Umbilical cord (tissue), 2 donors: ENCODE results near the gene VWA8. TPM values are rescaled to one million over a fixed set of nuclear protein-coding genes. Genes with fewer than 3 reads are reported as not detected.
"Not testable (repeated sequence)": the region's sequence is repeated elsewhere in the genome, so short reads cannot be mapped to it uniquely, and the experiment has no call there.

Experiments
- DNase-seq: peaks from one replicate; pipeline ENCODE4 v3.0.0-alpha.2; 2015; ENCODE audit warnings: low spot score
- total RNA-seq: library from RNA; depleted of rRNA; stranded (reverse); fragments of >200 nt; gene quantifications from one replicate; pipeline ENCODE4 v1.2.3, GENCODE V29; 2014; ENCODE audit warnings: low replicate concordance; ENCODE audit not compliant: insufficient read depth

Gene VWA8
- total RNA-seq, 1 donor from 2014 or later = 27.2 TPM

DNA sequence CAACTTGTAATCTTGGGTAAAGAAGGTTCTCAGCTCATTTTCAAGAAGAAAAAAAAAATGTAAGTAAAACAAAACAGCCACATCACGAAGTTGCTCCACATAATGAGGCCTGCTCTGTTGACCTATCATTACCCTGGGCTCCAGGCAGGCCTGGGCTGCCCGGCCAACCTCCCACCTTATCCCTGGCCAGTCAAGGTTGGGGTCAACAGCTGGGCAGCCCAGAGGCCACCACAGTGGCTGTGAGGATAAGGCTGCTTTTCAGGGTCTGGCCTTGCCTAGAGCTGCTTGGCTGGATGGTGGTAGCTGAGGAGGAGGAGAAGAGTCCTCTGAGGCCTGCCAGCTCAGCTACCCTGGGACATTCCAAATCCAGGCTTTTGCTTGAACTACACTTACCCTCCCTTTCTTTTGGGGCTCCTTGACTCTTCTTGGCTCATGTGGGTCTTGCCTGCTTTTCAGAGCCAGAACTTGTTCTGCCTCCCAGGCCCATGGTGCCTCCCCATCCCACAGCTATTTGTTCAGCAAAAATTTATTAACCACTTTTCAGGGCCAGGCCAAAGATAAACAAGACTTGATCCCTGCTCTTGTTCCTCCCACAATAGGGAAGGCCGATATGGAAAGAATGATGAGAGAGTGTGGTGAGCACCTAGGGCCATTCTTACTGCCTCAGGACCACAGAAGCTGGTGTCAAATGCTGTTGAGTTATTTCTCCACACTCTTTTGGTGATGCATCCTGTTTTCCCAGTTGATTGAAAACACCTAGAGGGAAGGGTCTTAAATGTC is 401.9 kb downstream of the VWA8 start:
- no peak for DNase-seq

DNA sequence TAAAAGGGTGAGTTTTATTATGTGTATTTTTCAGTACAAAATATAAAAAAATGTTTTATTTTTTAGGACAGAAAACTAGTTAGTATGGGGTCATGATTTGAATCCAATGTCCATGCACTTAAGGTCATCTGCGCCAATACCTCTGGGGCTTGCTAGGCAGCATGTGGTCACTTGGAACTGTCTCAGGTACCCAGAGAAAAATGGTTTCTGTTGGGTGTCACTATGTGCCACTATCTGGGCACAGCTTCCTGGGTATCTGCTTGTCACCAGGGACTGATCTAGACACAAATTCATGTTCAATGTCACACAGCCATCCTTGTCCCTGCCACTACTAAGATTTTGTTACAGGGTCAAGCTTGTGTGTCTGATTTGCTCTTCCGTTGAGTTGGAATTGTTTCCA is 403.2 kb downstream of the VWA8 start:
- DNase-seq = no peak

DNA sequence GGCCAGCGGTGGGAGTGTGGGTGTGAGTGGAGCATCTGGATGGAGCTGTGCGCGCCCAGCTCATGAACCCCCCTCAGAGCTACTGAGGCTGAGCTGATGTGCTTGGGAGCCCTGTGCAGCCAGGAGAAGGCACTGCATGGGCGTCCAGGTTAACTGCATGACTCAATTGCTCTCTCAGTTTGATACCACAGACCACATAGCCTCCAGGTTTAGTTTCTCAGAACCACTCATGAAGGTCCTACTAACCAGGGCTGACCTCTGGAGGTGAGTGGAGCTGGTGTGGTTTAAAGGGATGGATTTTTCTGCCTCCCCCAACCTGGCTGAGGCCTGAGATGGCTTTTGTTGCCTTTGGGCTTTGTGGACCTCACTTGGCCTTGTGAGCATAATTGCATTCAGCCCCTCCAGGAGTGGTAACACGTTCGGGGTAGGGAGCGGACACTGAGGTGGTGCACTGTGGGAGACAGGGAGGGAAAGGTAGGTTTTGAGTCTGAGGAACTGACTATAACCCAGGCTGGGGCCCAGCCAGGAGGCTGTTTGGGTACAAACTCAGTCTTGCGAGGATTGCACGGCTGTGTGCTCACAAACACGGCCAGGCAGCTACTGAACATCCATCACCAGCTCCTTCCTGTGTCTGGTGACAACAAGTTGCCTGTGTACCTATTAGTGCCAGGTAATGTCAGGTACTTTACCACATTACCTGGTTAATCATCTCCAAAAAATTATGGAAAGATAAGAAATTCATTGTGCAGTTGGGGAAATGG is 406.1 kb downstream of the VWA8 start:
- DNase-seq = no peak

- no peak for DNase-seq
Observed at GRCh38 chr13:41554180-41554579, 406.7 kb downstream of the VWA8 start.

DNA sequence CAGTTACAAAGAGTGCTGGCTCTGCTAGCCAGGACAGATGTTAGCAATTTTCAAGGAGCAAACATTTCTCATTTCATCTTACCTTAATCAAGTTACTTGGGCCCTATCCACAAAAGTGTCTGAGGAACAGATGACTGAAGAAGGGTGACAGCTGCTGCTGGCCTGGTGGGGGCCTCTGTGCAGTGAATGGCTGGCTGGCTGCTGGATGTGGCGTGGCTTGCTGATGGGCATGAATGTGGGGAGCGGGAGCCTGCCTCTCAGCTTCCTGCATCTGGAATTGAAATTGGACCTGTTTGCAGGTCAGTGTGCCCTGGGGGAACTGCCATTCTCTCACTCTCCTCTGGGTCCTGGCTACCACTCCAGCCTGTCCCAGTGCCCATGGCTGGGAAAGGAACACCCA is 408.9 kb downstream of the VWA8 start:
- DNase-seq = no peak

DNA sequence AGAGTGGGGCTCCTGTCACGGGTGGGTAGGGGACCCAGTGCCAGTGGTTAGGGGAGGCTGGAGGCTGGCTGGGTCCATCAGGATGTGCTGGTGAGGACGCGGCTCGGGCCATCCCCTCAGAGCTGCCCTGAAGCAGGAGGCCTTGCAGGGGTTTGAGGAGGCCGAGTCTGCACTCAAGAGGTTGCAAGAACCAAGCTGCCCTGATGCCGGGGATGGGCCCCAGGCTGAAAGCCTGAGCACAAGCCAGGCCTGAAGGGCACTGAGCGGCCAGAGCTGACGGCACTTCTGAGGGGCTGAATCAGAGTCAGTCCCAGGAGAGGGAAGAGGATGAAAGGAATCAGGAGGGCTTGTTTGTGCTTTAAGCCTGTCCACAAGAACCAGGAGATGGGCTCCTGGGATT is 410.6 kb downstream of the VWA8 start:
- DNase-seq = peak; percentile 53

GRCh38 chr13:41549491-41549890 is 411.4 kb downstream of the VWA8 start:
- no peak for DNase-seq

DNA sequence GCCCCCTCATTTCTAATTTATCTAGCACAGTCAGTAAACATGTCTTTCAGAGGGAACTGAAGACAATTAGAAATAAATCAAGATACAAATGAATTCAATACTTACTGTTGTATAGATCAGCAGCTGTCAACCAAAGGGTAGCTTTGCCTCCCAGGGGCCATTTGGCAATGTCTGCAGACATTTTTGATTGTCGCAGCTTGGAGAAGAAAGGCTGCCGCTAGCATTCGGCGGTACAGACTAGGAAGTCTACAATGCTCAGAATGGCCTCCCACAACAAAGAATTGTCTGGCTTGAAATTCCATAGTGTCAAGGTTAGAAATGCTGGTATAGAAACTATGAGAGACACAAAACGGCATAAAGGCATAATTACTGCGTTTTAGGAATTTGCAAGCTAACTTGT is 412.0 kb downstream of the VWA8 start:
- no peak for DNase-seq

- no peak for DNase-seq
Observed at GRCh38 chr13:41548031-41548430, 412.9 kb downstream of the VWA8 start.

GRCh38 chr13:41547251-41548000 is 413.5 kb downstream of the VWA8 start:
- peak; percentile 85 for DNase-seq

- DNase-seq = peak; percentile 19
Observed at GRCh38 chr13:41546372-41547190, 414.3 kb downstream of the VWA8 start.

- DNase-seq = no peak
Observed at GRCh38 chr13:41545432-41545707, 415.5 kb downstream of the VWA8 start.

DNA sequence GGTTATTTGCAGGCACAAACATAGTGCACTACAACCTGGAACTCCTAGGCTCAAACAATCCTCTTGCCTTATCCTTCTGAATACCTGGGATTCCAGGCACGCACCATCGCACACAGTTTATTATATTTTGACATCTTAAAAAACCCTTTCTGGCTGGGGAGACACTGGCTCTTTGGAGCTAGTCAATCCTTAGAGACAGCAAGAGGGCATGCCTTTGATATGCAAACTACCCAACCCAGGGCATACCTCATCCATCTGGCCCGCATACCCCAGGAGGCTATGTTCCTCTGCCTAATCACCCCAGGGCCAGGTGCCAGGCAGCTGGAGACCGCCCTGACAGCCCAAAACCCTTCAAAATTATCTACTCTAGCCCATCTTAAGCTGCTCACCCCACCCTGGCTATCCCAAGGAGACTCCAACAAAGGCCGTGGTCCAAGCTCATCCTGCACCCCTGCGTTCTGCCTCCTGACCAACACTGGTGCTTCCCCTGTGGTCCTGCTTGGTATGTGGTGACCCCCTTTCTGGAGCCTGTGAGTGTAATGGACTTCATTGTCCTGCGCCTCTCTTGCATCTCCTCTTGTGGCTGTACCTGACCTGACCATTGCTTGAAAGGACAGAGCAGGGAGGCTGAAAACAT is 417.1 kb downstream of the VWA8 start:
- no peak for DNase-seq

DNA sequence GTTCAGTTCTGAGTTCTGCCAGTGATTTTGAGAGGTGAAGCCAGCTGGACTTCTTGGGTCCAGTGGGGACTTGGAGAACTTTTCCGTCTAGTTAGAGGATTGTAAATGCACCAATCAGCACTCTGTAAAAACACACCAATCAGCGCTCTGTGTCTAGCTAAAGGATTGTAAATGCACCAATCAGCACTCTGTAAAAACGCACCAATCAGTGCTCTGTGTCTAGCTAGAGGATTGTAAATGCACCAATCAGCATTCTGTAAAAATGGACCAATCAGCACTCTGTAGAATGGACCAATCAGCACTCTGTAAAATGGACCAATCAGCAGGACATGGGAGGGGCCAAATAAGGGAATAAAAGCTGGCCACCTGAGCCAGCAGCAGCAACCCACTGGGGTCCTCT is 418.1 kb downstream of the VWA8 start:
- not testable (repeated sequence) for DNase-seq

DNA sequence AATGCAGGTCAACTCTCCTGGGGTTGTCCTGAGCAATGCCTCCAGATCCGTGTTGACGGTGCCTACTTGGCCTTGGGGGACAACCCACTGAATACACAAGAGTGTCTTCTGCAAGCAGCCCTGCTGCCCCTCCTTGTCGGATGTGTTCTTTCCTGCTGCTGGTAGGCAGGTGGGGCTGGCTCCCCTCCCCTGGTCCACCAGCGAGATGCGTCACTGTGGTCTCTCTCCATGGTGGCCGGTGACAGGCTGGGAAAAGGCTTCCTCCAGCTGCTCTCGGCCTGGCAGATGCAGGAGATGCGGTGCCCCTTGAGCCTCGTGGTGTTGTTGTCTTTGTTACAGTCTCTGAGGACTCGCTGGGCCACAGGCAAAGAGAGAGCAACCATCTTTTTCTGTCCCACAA is 418.6 kb downstream of the VWA8 start:
- DNase-seq = no peak

DNA sequence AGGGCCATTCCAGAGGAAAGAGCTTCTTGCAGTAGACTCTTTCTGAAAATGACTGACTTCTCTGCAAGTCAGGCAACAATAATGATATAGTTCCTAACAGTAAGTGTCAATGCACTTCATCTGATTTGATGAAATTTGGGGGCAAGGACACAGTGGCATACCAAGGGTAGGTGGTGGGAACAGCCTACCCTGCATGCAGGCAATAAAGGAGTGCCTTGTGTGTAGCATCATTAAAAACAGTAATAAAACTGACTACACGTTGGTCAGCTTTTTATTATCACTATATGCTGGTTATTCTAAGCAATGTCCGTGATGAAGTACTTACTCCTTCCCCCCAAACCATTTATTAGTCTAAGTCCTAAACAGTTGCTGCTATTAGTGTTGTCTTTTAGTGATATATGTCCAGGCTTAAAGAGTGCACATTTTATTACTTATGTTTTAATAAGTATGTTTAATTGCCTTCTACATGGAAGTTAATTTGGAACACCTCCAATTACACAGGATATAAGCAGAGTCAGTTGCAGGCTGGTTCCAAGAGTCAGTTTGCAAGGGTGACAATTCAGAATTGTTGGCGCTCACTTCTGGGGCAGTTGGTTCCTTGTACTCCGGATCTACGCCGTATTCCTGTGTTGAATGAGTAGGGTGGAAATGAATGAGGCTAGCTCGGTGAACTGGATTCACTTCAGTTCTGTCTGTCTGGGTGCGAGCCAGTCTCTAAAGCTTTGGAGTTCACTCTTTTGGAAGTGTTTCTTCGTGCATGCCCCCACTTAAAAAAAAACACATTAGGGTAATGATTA is 419.6 kb downstream of the VWA8 start:
- DNase-seq = no peak

DNA sequence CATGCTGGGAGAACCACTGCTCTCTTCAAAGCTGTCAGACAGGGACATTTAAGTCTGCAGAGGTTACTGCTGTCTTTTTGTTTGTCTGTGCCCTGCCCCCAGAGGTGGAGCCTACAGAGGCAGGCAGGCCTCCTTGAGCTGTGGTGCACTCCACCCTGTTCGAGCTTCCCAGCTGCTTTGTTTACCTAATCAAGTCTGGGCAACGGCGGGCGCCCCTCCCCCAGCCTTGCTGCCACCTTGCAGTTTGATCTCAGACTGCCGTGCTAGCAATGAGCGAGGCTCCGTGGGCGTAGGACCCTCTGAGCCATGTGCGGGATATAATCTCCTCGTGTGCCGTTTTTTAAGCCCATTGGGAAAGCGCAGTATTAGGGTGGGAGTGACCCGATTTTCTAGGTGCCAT is 420.7 kb downstream of the VWA8 start:
- DNase-seq = not testable (repeated sequence)

- peak; percentile 37 for DNase-seq
Observed at GRCh38 chr13:41533266-41534052, 427.4 kb downstream of the VWA8 start.

GRCh38 chr13:41528021-41528420 is 432.9 kb downstream of the VWA8 start:
- DNase-seq = no peak
